Vagina (tissue), 2 donors: ENCODE data around the gene AKIRIN2.

Experiments
- POLR2A ChIP-seq, 2 donors: fragments of 450-650 bp; IDR thresholded peaks; one replicate each; pipeline ENCODE4 v1.6.1; 2017; ENCODE audit warnings: antibody characterized with exemption in 2 of 2, mild to moderate bottlenecking in 2 of 2, moderate library complexity in 2 of 2
- POLR2AphosphoS5 ChIP-seq, 2 donors: sonication (generic); formaldehyde crosslinking; IDR thresholded peaks; one replicate each; pipeline ENCODE4 v1.9.0; 2017; ENCODE audit warnings: antibody characterized with exemption in 2 of 2, mild to moderate bottlenecking in 2 of 2, low read depth in 1 of 2; ENCODE audit not compliant: insufficient read depth in 1 of 2
- TF ChIP-seq, protein P1 (sequence below), 3 experiments: fragments of 450-650 bp in 2 of 3; fragments of 200-600 bp in 1 of 3; sonication (generic) in 1 of 3; IDR thresholded peaks; one replicate each; pipeline ENCODE4 v1.5.1; 2017 to 2019; ENCODE audit warnings: antibody characterized with exemption in 3 of 3, mild to moderate bottlenecking in 2 of 3, moderate library complexity in 2 of 3

DNA sequence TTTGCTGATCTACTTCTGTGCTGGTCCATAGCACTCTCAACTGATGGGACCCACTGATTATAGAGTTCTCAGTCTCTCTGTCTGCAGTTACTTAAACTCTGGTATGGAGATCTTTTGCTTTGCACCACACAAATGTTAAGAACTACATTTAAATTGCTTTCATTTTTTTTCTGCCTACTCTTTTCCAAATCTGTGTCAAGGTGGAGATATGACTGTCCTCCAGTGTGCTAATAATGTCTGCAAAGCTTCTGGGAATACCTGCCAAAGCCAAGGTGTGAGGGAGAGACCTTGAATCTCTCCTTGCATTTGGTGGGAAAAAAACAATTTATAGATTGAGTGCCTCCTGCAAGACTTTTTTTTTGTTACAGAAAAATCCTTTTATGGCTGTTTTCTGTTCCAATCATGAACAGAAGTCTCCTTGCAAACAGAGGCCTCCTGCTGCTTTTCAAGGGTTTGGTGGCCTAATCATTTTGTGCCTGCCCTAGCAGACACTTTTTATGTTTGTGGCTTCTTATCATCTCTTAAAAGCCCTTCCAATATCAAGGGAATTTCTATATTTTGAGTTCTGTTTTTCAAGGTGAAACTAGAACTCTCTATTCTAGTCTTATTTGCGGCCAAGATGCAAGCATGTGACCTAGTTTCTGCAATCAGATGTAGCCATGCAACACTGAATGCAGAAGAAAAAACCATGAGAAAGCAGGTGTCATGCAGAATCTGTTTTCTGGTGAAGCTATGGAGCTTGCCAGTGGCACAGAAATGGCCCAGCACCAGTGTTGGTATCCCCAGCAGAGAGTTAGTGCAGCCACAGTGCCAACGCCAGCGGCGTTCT, 23.2 kb upstream of the AKIRIN2 start:
- TF ChIP-seq, protein P1, sequence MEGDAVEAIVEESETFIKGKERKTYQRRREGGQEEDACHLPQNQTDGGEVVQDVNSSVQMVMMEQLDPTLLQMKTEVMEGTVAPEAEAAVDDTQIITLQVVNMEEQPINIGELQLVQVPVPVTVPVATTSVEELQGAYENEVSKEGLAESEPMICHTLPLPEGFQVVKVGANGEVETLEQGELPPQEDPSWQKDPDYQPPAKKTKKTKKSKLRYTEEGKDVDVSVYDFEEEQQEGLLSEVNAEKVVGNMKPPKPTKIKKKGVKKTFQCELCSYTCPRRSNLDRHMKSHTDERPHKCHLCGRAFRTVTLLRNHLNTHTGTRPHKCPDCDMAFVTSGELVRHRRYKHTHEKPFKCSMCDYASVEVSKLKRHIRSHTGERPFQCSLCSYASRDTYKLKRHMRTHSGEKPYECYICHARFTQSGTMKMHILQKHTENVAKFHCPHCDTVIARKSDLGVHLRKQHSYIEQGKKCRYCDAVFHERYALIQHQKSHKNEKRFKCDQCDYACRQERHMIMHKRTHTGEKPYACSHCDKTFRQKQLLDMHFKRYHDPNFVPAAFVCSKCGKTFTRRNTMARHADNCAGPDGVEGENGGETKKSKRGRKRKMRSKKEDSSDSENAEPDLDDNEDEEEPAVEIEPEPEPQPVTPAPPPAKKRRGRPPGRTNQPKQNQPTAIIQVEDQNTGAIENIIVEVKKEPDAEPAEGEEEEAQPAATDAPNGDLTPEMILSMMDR (IDR thresholded peaks at IDR 0.05) = no peak
- TF ChIP-seq POLR2A (IDR thresholded peaks at IDR 0.05) (no peak), POLR2AphosphoS5 (IDR thresholded peaks at IDR 0.05; ENCODE audit: insufficient read depth in 1 of 2, low read depth in 1 of 2) (no peak)
